GM06990 (cell line): Measurements from ENCODE around the gene ASB12.

Experiments
- DNase-seq: peaks from one replicate; pipeline ENCODE4 v3.0.0-alpha.2; 2011; ENCODE audit not compliant: insufficient read length; ENCODE audit errors: extremely low read depth
- H3K27me3 ChIP-seq: replicated peaks from 2 replicates; pipeline ENCODE4 v1.6.0; 2011; ENCODE audit warnings: low read length; ENCODE audit not compliant: control insufficient read depth, insufficient read depth
- H3K36me3 ChIP-seq: 2 replicates; pipeline ENCODE4 v1.5.1; 2011; ENCODE audit warnings: low read length; ENCODE audit not compliant: control insufficient read depth, insufficient read depth
- H3K4me3 ChIP-seq: replicated peaks from 2 replicates; pipeline ENCODE4 v1.5.1; 2011; ENCODE audit warnings: low read depth, mild to moderate bottlenecking, control low read depth, low read length
- CTCF ChIP-seq: IDR thresholded peaks from 2 replicates; pipeline ENCODE4 v1.5.1; 2011; ENCODE audit warnings: low read length, control low read depth, mild to moderate bottlenecking, inconsistent platforms; ENCODE audit not compliant: insufficient read depth, poor library complexity, severe bottlenecking

The ASB12 gene

DNA sequence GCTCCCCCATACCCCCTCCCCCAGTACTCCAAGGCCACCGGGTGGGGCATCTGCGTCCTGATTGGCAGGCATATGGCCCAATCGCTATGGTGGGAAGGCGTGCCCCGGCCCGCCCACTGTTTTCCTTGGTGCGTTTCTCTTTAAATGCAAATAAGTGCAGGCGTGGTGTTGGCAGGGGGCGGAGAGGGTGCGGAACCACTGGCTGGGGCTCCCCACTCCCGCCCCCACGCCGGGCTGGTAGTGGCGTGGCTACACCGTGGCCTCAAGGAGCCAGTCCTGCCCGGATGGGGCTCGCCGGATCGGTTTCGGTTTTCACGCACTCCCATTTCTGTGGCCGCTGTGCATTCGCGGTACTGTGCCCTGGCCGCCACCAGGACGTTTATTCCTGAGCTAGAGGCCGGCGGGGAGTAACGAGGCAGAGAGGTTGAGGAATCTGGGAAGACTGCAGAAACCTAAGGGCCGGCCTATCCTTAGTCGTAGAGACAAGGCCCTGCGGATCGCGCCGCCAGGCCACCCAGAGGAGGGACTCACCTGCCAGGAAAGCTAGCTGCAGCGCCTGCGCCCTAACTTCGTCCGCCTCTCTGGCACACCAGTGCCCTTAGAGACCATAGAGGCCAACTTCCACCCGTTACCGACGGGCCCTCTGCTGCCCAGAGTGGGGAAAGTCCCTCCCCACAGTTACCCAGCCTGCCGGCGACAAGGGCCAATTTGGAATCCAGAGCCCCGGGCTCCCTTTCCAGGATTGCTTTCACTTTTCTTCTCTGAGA, 24.5 kb downstream of the ASB12 start:
- TF ChIP-seq CTCF = no peak
- H3K36me3 ChIP-seq = no peaks in the 10 kb centered on the region; the same call in 1 of the 2 replicates

DNA sequence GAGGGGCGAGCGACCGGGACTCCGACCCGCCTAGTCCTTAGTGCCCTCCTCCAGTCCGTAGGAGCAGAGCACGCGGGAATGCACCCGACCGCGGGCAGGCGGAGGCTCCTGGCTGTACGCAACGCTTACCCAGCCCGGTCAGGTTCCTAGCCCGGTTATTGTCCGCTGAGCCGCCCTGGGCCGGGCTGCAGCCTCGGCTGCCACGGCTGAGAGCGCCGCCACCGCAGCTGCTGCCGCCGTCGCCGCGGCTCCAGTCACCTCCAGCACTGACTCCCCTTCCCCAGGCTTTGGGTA, 25.0 kb downstream of the ASB12 start, which contains the start of gene AMER1:
AMER1 (minus strand) TSS at position 268 of the 294 bp plus-strand sequence. CDS start 12,422 bp downstream, outside the sequence.
- Histone ChIP-seq H3K27me3 (no peaks in the 10 kb centered on the region), H3K4me3 (peak within 1 kb of the TSS; percentile 70), H3K36me3 (no peaks in the 10 kb centered on the region; the same call in 1 of the 2 replicates)
- DNase-seq = no peak
- no peak for TF ChIP-seq CTCF

More for the DNA sequence above, 24.5 kb downstream of the ASB12 start:
- Histone ChIP-seq H3K4me3 (peak overlapping the region; percentile 70), H3K27me3 (no peaks in the 10 kb centered on the region)
- DNase-seq = peak; percentile 92

DNA sequence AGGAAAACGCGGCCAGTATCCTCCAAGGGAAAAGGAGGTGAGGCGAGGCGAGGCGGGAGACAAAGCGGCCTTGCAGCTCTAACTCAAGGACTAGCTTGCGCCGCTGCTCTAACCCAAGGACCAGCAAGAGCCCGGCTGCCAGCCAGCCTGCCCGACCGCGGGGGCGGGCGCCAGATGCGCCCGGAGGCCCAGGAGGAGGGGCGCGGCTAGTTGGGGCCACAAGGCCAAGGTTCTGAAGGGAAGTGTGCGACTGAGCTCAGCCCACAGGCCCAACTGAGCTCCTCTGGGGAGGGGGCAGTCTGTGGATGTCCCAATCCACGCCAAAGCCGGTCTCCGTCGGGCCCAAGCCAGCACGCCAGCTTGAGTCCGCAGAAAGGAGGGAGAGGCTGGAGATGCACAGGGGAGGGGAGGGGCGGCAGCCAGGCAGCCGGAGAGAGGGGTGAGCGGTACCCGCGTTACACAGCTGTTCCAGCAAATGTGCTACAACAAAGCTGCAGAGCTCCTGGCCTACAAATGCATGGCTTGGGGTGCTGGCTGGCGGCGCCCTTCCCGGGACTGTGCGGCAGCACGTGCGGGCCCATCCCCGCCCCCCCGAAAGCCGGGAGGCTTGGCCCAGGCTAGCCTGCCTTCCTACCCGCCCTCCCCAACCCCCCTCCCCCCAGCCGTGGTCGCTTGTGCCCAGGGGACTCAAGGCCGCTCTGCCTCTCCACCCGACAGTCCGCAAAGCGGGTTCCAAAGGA, 25.5 kb downstream of the ASB12 start:
- peak; percentile 51 for DNase-seq
- TF ChIP-seq CTCF = no peak
- H3K4me3 ChIP-seq = peak overlapping the region; percentile 70
- H3K27me3 ChIP-seq = no peaks in the 10 kb centered on the region
- no peaks in the 10 kb centered on the region; the same call in 1 of the 2 replicates for H3K36me3 ChIP-seq

- Histone ChIP-seq H3K27me3 (no peaks in the 10 kb centered on the region), H3K36me3 (no peaks in the 10 kb centered on the region; the same call in 1 of the 2 replicates), H3K4me3 (peak overlapping the region; percentile 70)
- no peak for TF ChIP-seq CTCF
- peak; percentile 3 for DNase-seq
Observed at GRCh38 chrX:64204252-64204651, 26.2 kb downstream of the ASB12 start.

GRCh38 chrX:64202808-64203325, 27.5 kb downstream of the ASB12 start:
- TF ChIP-seq CTCF = no peak
- Histone ChIP-seq H3K4me3 (no peak overlapping the region), H3K27me3 (no peaks in the 10 kb centered on the region), H3K36me3 (no peaks in the 10 kb centered on the region; the same call in 1 of the 2 replicates)
- no peak for DNase-seq
